HG03342 (cell line): ENCODE data around the gene ART1.
"Not testable (repeated sequence)": the region's sequence is repeated elsewhere in the genome, so short reads cannot be mapped to it uniquely, and the experiment has no call there.

Source experiments
- ATAC-seq: cut with Tn5 transposase; IDR thresholded peaks from one replicate; pipeline ENCODE4 v1.9.1; 2021; ENCODE audit warnings: mild to moderate bottlenecking, moderate library complexity; ENCODE audit not compliant: unreplicated experiment

ART1 gene, protein sequence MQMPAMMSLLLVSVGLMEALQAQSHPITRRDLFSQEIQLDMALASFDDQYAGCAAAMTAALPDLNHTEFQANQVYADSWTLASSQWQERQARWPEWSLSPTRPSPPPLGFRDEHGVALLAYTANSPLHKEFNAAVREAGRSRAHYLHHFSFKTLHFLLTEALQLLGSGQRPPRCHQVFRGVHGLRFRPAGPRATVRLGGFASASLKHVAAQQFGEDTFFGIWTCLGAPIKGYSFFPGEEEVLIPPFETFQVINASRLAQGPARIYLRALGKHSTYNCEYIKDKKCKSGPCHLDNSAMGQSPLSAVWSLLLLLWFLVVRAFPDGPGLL

DNA sequence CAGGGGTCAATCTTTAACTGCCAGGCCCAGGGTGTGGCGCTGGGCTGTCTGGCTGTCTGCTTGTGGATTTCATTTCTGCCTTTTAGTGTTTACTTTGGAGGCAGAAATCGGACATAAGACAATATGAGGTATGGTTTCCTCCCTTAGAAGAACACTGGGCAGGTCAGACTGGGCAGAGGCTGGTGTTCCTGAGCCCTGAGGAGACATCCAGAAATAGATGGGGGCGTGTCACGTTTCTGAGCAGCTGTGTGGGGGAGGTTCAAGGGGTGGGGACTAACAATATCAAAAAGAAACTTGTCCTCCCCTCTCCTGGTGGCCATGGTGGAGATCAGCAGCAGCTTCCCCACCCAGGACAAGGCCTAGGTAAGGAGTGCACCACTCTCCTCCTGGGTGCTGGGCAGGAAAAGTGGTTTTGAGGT, at the start of gene ART1:
TSS of gene ART1 (plus strand) at position 312 of the 419 bp plus-strand sequence. CDS start 14,086 bp downstream, outside the sequence.
- no peak for ATAC-seq

GRCh38 chr11:3597743-3598142, 47.2 kb upstream of the ART1 start:
- ATAC-seq = not testable (repeated sequence)

DNA sequence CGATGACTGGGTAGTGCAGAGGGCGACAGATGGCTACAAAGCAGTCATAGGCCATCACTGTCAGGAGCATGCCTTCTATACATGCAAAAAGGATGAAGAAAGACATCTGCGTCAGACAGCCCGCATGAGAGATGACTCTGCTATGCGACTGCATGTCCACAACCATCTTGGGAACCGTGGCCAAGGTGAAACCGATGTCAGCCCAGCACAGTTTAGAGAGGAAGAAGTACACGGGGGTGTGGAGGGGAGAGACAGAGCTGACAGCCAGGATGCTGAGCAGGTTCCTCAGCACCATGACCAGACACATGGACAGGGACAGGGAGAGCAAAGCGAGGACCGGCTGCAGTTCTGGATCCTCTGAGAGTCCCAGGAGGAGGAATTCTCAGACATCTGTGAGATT, 44.7 kb upstream of the ART1 start:
- not testable (repeated sequence) for ATAC-seq

DNA sequence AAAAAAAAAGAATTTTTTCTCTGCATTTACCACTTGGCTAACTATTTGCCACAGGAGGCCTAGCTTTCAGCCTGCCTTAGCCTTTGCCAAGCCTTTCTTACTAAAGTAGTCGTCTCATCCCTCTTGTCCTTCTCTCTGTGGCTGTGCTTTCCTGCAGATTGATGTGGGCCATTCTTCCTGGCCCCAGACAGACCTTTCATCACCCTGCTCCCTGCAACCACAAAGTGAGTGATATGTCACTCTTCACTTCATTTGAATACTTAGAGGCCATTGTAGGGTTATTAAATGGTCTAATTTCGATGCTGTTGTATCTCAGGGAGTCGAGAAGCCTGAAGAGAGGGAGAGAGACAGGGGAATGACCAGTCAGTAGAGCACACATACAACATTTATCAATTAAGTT, 40.8 kb upstream of the ART1 start:
- ATAC-seq = no peak

- no peak for ATAC-seq
Observed at GRCh38 chr11:3605283-3605662, 39.7 kb upstream of the ART1 start.

DNA sequence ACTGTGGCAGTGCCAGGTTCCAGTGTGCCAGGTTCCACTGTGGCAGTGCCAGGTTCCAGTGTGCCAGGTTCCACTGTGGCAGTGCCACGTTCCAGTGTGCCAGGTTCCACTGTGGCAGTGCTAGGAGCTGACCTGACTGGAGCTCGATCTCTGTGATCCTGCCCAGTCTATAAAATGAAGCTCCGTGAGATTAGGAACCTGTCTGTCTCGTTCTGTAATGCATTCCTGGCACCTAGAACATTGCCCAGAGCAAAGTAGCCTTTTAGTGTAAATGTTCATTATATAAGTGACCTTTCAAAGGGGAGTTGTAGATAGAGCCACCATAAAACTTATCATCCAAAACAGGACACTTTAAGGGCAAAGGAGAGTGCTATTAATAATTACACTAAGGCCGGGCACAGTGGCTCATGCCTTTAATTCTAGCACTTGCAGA, 39.1 kb upstream of the ART1 start:
- ATAC-seq = no peak

DNA sequence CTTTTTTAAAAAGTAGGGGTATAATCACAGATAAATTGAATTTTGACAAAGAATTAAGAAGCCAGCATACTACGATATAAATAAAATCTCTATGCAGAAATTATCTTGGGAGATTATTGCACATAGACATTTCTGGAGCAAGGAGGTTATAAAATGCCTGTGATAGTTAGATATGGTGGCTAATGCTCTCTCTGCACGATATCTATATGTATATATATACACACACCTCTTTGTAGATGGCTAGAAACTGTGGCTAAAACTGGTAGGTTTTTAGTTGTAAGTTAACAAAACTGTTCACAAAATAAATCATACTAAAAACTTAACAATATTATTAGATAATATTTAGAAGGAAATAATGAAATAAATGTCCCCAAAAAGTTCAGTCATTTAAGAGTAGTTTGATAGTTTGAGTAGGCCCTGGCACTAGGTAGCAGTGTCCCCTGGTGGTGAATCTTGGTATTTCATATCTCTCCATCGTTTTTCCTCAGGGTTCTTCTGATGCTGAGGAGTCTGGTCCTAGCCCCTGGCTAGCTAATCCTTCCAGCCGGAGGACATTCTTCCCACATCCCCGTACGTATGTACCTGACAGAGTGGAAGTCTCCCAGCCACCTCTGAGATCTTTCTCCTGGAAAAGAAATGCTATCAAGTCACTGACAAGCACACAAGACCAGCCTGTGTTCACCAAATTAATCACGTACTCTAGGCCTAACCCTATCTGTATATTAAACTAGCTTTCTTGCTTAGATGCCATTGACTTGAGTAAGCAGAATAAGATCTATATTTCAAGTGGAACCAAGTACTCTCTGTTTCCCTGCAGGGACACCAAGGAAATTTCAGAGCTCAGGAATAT, 35.3 kb upstream of the ART1 start:
- ATAC-seq = no peak

DNA sequence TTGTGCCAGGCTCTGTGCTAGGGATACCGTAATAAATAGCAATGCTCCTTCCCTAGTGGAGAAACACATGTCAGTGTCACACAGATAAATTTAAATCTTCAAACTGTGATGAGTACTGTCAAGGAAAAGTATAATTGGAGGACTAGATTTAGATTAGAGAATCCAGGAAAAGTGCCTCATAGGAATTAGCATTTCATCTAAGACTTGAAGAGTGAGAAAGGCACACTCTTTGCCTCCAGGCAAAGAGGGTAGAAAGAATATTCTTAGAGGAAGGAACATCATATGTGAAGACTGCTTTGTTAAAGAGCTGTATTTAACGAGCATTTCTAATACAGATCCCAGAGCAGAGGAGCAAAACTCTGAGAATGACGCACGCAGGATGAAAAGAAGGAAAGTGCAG, 34.1 kb upstream of the ART1 start:
- ATAC-seq = no peak

- ATAC-seq = no peak
Observed at GRCh38 chr11:3611976-3612678, 32.8 kb upstream of the ART1 start.

DNA sequence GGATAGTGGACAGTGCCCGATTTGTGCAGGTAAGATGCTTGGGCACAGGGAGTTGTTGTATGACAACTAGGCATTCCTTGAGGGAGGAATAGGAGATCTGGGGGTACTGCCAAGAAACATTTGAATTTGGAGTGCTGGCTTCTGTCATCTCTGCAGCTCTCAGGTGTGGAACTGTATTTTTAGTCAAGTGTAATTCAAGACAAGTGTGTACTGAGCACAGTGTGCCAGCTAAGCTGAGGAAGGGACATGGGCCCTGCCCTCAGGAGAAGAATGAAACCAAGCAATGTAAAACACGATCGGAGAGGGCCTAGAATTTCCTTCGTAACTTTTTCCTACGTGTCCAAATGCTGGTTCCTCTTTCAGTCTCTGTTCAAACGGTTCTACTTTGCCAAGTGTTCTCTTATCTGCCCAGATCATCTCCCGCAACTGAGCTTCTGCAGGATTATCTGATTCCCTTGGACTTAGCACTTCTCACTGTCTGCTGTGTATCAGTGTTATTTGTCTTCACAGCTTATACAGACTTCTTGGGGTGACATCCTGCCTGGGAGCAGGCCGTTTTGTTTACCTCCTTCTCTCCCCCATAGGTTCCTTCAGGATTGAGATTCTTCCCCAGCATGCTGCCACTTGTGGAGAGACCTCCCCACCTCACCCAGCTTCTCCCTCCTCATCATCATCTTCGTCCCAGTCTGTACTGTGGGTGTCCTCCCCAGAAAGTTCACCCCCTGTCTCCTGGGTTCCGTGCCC, 30.8 kb upstream of the ART1 start:
- no peak for ATAC-seq

DNA sequence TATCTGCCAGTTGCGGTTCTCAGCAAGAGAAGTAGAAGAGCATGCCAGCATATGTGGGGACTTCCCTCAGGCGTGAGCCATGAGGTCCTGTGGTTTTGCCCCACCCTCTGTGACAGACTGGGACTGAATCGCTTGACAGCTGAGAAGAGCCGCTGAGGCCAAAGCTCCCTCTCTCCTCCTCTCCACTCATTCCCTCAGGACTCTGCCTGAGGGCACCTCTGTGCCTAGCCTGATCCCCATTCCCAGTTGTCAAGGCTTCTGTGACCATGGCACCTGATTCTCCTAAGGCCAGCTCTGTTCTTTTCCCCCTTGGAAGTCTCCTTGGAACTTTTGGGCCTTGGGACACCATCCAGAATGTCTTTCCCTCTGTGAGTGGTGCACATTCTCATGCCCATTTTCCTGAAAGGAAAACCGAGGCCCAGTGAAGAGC, 30.2 kb upstream of the ART1 start:
- peak; percentile 66 for ATAC-seq

DNA sequence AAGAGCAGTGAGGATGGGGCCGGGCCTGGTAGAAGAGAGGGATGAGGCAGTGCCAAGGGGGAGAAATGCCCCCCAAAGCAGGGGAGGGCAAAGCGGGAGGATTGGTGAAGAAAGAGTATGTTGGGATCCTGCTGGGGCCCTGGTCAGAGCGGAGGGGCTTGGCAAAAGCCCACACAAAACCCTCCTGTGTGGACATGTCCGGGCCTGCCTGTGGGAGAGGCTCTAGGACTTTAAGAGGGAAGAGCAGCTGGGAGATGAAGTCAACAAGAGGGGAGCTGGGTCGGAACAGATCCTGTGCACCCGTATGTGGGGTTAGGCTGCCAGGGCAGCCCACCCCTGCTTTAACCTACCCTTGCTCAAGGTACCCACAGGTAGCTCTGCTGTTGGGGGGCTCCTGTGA, 28.9 kb upstream of the ART1 start:
- ATAC-seq = no peak

DNA sequence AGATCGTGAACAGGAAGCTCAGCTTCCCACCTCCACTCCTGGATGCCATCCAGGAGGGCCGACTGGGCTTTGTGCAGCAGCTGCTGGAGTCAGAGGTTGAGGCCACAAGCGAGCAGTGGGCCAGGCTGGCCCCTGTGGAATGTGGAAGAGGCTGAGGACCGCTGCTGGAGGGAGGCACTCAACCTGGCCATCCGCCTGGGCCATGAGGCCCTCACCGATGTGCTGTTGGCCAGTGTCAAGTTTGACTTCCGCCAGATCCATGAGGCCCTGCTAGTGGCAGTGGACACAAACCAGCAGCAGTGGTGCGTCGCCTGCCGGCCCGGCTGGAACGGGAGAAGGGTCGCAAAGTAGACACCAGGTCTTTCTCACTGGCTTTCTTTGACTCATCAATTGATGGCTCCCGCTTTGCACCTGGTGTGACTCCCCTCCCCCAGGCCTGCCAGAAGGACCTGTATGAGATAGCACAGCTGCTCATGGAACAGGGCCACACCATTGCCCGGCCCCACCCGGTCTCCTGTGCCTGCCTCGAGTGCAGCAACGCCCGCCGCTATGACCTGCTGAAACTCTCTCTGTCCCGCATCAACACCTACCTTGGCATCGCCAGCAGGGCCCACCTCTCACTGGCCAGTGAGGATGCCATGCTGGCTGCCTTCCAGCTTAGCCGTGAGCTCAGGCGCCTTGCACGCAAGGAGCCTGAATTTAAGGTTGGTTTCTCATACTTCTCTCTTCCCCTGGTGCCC, 28.0 kb upstream of the ART1 start:
- ATAC-seq = no peak

- no peak for ATAC-seq
Observed at GRCh38 chr11:3617990-3618389, 26.9 kb upstream of the ART1 start.

DNA sequence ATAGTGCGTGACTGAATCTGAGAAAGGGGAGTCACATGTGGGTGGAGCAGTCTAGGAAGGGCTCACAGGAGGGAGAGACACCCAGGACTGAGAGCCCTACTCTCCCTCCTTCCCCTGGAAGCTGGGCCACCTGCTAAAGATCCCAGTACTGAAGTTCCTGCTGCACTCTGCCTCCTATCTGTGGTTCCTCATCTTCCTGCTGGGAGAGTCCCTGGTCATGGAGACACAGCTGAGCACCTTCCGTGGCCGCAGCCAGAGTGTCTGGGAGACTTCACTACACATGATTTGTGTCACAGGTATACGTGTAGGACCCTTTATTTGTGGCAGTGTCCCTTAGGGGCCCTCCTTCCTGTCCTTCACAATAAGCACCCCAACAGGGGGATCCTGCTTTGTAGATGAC, 22.4 kb upstream of the ART1 start:
- no peak for ATAC-seq

DNA sequence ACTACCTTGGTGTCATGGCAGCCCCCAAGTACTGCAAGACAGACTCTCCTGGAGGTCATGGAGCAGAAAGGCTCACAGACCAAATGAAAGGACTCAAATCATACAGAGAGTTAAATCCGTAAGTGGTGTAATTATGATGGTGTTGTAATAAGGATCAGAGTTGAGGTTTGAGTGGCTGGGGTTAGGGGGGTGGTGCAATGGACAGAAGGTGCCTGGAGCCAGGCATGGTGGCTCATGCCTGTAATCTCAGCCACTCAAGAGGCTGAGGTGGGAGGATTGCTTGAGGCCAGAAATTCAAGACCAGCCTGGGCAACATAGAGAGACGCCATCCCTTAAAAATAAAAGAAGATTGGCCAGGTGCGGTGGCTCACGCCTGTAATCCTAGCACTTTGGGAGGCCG, 21.8 kb upstream of the ART1 start:
- ATAC-seq = no peak

GRCh38 chr11:3623767-3624458, 21.0 kb upstream of the ART1 start:
- no peak for ATAC-seq

- ATAC-seq = no peak
Observed at GRCh38 chr11:3626250-3626960, 18.5 kb upstream of the ART1 start.

DNA sequence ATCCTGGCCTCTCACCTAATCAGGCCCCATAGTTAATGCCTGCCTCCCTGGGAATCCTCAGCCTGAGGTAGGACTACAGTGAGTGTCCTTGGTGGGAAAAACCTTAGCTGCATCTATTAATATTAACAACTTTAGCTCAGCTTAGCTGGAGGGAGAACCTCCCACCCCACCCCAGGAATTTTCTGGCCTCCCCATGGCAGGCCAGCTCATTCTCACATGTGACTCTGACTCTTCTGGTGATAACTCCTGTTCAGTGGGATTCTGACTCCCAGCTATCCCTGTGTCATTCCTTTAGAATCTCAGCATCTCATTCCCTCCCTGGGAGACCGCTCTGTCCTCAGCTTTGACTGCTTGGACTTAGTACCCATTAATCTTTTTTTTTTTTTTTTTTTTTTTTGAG, 17.6 kb upstream of the ART1 start:
- ATAC-seq = no peak
